ENCODE results near the gene TRAPPC8.
"Not testable (repeated sequence)": the region's sequence is repeated elsewhere in the genome, so short reads cannot be mapped to it uniquely, and the experiment has no call there.

Gene TRAPPC8

GRCh38 chr18:31943878-31944816 lies 1.2 kb upstream of the TRAPPC8 start:
- no peak for DNase-seq

DNA sequence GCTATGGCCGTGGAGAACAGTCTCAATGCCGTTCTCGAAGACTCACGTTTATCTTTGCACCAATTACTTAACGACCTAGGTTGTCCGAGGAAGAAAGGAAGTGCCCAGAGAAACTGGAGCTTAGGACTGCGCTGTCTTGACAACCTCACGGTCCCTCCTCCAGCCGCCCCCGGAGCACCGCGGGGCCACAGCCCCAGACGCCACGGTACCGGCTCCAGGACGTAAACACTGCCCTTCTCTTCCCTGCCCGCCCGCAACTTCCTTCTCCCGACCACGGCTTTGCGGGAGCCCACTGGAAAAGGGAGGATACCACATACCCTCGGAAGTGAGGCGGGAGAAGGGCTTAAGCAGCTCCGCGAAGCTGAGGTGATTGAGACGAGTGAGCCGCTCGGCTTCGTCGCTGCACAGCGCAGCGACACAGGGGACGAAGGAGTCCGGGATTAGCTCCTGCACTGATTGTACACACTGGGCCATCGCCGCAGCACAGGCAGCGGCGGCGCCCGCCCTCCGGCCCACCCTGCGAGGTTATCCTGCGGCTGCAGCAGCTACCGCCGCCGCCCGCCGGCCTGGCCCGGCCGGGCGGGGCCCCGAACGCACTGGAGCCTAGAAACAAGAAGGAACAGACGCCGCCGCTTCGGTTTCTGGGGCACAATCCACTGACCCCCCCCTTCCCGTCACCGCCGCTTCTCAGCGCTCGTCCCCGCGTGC lies 483 bp downstream of the TRAPPC8 start:
- peak in 1 of 2 experiments; percentile 33 for DNase-seq

DNA sequence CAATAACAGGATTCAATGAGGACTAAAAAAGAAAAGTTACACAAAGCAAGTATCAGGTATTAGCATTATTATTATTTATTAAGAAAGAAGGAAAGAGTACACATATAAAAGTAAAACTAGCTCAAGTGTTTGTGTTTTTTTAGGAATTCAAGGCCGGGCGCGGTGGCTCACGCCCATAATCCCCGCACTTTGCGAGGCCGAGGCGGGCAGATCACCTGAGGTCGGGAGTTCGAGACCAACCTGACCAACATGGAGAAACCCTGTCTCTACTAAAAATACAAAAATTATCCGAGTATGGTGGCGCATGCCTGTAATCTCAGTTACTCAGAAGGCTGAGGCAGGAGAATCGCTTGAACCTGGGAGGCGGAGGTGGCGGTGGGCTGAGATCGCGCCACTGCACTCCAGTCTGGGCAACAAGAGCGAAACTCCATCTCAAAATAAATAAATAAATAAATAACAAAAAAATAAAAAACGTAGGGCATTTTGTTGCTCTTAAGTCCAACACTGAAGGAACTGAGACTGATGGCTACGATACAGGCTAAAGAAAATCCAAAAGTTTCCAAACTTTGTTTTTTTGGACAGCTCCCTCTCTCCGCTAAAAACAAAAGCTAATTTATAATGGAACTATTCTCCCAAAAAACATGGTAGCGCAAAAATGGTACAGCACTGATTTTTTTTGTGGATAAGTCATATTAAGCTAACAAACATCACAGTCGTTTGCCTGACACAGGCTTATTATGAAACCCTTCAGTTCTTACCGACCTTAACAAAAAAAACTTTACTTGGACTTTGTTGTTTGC lies 1.7 kb downstream of the TRAPPC8 start:
- DNase-seq: no peak

DNA sequence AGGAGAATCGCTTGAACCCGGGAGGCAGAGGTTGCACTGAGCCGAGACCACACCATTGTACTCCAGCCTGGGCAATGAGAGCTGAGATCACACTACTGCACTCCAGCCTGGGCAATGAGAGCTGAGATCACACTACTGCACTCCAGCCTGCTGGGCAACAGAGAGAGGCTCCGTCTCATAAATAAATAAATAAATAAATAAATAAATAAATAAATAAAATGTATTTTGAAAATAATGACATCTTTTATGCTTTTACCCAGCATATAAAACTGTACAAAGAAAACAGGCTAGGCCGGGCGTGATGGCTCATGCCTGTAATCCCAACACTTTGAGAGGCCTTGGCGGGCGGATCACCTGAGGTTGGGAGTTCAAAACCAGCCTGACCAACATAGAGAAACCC lies 8.2 kb downstream of the TRAPPC8 start:
- not testable (repeated sequence) for DNase-seq

DNA sequence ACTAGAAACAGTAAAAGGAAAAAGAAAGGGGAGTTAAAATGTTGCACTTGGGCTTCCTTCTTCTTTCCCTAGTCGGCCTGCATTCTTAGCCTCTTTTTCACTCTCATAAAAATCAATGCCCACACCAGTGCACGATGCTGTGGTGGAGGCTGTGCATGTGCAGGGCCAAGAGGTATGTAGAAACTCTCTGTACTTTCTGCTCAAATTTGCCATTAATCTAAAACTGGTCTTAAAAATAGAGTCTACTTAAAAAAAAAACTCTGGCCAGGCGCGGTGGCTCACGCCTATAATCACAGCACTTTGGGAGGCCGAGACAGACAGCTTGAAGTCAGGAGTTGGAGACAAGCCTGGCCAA lies 11.1 kb downstream of the TRAPPC8 start:
- no peak for DNase-seq

GRCh38 chr18:31931163-31931885 lies 11.6 kb downstream of the TRAPPC8 start:
- no peak for DNase-seq

DNA sequence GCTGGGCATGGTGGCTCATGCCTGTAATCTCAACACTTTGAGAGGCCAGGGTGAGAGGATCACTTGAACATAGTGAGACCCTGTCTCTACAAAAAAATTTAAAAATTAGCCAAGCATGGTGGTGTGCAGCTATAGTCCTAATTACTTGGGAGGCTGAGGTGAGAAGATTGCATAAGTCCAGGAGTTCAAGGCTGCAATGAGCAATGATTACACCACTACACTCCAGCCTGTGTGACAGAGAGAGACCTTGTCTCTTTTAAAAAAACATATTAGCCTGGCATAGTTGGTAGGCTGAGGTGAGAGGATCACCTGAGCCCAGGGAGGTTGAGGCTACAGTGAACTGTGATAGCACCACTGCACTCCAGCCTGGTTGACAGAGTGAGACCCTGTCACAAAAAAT lies 13.7 kb downstream of the TRAPPC8 start:
- DNase-seq: no peak

GRCh38 chr18:31926988-31927387 lies 15.9 kb downstream of the TRAPPC8 start:
- not testable (repeated sequence) for DNase-seq

DNA sequence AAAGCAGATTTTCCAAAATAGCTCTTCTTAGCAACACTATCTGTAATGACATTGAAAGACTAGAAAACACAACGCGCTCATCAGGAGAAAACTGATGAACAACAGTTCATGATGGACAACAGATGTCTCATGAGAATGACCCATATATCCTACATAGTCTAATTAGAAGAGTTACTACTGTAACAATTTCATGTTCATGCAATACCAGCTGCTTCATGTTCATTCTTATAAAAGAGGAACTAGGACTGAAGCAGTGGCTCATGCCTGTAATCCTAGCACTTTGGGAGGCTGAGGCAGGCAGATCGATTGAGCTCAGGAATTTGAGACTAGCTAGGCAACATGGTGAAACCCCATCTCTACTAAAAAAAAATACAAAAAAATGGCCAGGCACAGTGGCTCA lies 22.7 kb downstream of the TRAPPC8 start:
- DNase-seq: no peak

DNA sequence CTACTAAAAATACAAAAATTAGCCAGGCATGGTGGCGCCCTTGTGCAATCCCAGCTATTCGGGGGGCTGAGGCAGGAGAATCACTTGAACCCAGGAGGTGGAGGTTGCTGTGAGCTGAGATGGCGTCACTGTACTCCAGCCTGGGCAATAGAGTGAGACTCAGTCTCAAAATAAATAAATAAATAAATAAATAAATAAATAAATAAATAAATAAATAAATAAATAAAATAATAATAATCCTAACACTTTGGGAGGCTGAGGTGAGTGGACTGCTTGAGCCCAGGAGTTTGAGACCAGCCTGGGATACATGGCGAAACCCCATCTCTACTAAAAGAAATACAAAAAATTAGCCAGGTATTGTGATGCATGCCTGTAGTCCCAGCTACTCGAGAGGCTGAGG lies 23.6 kb downstream of the TRAPPC8 start:
- DNase-seq: not testable (repeated sequence)

DNA sequence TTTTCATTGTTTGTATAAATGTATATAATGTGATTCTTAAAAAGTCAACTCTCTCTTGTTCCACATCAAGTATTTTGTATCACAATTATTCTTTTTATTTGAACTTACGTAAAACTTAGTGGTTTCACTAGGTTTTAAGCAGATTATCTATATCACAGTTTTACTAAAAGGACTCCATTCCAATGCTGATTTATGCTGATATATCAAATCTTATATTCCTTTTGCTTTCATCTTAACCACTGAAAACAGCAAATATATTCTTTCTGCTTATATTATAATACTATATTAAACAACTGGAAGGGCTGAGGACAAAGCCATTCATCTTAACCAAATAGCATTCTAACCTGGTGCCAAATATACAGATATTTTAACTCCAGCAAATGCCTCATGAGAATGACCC lies 24.2 kb downstream of the TRAPPC8 start:
- no peak for DNase-seq

DNA sequence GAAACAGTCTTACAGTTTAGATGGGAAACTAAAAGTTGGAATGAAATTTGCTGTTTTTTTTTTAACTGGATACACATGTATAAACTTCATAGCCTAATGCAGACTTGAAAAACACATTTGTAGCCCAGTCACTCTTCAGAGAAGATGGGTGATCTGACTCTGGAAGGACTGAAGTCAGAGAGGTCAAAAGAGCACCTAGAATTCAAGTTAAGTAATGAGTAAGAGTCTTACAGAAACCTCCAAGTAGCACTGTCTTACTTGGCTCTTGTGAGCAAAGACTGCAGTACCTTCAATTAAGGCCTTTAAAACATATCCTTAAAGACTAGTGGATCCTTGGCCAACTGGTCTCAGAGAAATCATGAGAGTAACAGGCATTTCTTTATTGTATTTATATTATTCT lies 41.9 kb downstream of the TRAPPC8 start:
- no peak for DNase-seq

DNA sequence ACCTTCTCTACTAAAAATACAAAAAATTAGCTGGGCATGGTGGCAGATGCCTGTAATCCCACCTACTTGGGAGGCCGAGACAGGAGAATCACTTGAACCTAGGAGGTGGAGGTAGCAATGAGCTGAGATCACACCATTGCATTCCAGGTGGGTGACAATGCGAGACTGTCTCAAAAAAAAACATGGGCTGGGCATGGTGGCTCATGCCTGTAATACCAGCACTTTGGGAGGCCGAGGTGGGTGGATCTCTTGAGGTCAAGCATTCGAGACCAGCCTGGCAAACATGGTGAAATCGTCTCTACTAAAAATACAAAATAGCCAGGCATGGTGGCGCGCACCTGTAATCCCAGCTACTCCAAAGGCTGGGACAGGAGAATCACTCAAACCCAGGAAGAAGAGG lies 43.2 kb downstream of the TRAPPC8 start:
- not testable (repeated sequence) for DNase-seq

- no peak for DNase-seq
Observed at GRCh38 chr18:31892936-31893335, 50.0 kb downstream of the TRAPPC8 start.

- no peak for DNase-seq
Observed at GRCh38 chr18:31891566-31891965, 51.4 kb downstream of the TRAPPC8 start.

- DNase-seq: no peak
Observed at GRCh38 chr18:31884020-31884419, 58.9 kb downstream of the TRAPPC8 start.

DNA sequence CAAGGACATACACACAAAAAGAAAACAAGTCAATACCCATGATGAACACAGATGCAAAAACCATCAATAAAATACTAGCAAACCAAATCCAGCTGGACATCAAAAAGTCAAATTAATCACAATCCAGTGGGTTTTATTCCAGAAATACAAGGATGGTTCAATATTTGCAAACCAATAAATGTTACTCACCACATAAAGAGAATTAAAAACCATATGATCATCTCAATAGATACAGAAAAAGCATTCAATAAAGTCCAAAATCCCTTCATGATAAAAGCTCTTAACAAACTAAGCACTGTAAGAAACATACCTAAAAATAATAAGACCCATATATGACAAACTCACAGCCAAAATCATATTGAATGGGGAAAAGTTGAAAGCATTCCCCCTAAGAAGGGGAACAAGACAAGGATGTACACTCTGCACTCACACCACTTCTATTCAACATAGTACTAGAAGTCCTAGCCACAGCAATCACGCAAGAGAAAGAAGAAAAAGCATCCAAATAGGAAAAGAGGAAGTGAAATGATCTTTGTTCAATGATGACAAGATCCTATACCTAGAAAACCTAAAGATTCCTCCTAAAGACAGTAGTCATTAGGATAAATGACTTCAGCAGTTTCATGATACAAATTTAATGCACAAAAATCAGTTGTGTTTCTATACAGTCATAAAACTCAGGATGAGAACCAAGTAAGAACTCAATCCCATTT lies 62.6 kb downstream of the TRAPPC8 start:
- DNase-seq: no peak

- DNase-seq: no peak
Observed at GRCh38 chr18:31878358-31878757, 64.6 kb downstream of the TRAPPC8 start.

- DNase-seq: no peak
Observed at GRCh38 chr18:31877900-31878299, 65.0 kb downstream of the TRAPPC8 start.

DNA sequence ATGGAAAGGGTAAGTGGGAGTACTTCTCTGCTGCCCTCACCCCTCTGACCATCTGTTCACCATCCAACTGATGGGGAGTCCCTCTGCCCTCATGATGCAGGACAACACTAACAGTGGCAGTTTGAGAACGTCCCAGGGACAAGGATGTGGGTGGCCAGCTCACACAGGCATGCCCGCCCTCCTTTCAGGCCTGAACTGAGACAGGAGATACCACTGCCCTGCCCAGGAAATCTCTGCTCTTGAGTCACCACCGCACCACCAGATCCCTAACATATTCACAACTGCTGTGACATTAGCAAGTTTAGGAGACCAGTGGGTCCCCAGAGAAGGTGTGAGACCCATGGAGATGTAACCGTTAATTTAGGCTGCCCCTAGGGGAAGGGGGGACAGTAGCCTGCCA lies 66.2 kb downstream of the TRAPPC8 start:
- DNase-seq: no peak

DNA sequence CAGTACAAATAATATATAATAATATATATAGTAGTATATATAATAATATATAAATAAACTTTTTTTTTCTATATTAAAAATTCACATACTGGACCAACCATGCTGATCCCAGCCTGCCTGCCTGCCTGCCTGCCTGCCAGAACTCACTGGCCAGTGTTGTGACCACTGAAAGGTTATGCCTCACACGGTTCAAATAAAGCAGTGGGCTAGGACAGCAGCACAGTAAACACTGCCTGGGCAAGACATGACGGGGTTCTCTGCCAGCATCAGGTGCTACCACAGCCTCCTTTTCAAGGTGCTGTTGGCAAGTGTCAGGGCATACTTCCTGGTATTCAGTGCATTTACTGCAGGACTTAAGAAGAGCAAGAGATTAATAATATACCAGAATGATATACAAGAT lies 67.6 kb downstream of the TRAPPC8 start:
- no peak for DNase-seq

GRCh38 chr18:31863103-31863502 lies 79.8 kb downstream of the TRAPPC8 start:
- DNase-seq: no peak
